Astrocyte (in vitro differentiated cells and primary cell): Measurements from ENCODE around the gene LPCAT3.

ENCODE experiments used
- EZH2 ChIP-seq: IDR thresholded peaks from 2 replicates; pipeline ENCODE4 v1.6.1; 2012; ENCODE audit warnings: mild to moderate bottlenecking, low read length, inconsistent platforms; ENCODE audit not compliant: insufficient read depth
- TF ChIP-seq, protein P1 (sequence below): IDR thresholded peaks from 2 replicates; pipeline ENCODE4 v1.5.1; 2011; ENCODE audit warnings: low read depth, mild to moderate bottlenecking, inconsistent platforms, low read length, moderate library complexity; ENCODE audit not compliant: insufficient read depth

- TF ChIP-seq, protein P1, sequence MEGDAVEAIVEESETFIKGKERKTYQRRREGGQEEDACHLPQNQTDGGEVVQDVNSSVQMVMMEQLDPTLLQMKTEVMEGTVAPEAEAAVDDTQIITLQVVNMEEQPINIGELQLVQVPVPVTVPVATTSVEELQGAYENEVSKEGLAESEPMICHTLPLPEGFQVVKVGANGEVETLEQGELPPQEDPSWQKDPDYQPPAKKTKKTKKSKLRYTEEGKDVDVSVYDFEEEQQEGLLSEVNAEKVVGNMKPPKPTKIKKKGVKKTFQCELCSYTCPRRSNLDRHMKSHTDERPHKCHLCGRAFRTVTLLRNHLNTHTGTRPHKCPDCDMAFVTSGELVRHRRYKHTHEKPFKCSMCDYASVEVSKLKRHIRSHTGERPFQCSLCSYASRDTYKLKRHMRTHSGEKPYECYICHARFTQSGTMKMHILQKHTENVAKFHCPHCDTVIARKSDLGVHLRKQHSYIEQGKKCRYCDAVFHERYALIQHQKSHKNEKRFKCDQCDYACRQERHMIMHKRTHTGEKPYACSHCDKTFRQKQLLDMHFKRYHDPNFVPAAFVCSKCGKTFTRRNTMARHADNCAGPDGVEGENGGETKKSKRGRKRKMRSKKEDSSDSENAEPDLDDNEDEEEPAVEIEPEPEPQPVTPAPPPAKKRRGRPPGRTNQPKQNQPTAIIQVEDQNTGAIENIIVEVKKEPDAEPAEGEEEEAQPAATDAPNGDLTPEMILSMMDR: peak; percentile 12
- no peak for TF ChIP-seq EZH2
Measured at GRCh38 chr12:6950401-6950801, 67.9 kb downstream of the LPCAT3 start.
